Epithelial cell of proximal tubule (primary cell): ENCODE measurements around the gene THRB. TPM values are rescaled to one million over a fixed set of nuclear protein-coding genes. Genes with fewer than 3 reads are reported as not detected.
A peak's percentile ranks its signal among the peaks of the same experiment; 100 is the strongest.

Experiments
- DNase-seq: peaks from one replicate; pipeline ENCODE4 v3.0.0-alpha.2; 2011; ENCODE audit warnings: low read depth
- H3K4me3 ChIP-seq: 2 replicates; pipeline ENCODE4 v1.5.1; 2011; ENCODE audit warnings: low read depth, mild to moderate bottlenecking, low read length
- total RNA-seq: library from RNA; depleted of rRNA; stranded (reverse); fragments of >200 nt; gene quantifications from 2 replicates; pipeline ENCODE4 v1.2.3, GENCODE V29; 2015
- TF ChIP-seq, protein P1 (sequence below): conservative IDR thresholded peaks from 2 replicates; pipeline ENCODE4 v1.5.1; 2012; ENCODE audit warnings: low read depth, mild to moderate bottlenecking, low read length

THRB gene
- total RNA-seq, 1 donor from 2014 or later = 2.1 TPM

DNA sequence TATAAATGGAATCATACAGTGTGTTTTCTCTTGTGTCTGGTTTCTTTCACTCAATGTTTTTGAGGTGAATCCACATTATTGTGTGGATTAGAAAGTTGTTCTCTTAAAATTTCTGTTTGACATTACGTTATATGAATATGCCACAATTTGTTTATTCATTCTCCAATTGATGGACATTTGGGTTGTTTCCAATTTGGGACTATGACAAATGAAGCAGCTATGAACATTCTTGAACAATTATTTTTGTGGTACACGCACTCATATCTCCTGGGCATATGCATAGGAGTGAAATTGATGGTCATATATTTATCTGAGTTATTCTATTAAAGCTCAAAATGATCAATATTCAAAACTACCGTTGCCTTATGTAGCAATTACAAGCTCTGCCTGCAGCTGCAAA is 5.3 kb upstream of the THRB start:
- H3K4me3 ChIP-seq = no peak overlapping the region
- no peak for DNase-seq
- TF ChIP-seq, protein P1, sequence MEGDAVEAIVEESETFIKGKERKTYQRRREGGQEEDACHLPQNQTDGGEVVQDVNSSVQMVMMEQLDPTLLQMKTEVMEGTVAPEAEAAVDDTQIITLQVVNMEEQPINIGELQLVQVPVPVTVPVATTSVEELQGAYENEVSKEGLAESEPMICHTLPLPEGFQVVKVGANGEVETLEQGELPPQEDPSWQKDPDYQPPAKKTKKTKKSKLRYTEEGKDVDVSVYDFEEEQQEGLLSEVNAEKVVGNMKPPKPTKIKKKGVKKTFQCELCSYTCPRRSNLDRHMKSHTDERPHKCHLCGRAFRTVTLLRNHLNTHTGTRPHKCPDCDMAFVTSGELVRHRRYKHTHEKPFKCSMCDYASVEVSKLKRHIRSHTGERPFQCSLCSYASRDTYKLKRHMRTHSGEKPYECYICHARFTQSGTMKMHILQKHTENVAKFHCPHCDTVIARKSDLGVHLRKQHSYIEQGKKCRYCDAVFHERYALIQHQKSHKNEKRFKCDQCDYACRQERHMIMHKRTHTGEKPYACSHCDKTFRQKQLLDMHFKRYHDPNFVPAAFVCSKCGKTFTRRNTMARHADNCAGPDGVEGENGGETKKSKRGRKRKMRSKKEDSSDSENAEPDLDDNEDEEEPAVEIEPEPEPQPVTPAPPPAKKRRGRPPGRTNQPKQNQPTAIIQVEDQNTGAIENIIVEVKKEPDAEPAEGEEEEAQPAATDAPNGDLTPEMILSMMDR = no peak

- H3K4me3 ChIP-seq = no peak overlapping the region
- TF ChIP-seq, protein P1 = no peak
- no peak for DNase-seq
Measured at GRCh38 chr3:24498796-24499195, 4.1 kb upstream of the THRB start.

DNA sequence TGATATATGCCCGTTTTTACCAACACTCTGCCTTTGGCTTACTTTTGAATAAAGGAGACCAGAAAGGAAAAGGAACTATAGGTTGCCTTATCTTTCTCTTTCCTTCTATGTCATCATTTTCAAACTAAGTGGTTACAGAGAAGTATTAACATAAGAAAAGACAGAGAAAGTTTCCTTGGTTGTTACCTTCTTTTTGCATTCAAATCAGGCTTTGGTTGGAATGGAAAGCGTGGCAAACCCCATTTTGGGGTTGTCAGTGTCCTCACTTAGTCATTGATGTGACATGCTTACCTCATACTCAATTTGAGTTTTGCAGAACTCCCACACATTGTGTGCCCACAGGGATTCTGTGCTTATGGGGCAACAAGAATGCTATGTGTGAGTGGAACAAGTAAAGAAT is 3.7 kb upstream of the THRB start:
- TF ChIP-seq, protein P1 = no peak
- no peak overlapping the region for H3K4me3 ChIP-seq
- DNase-seq = no peak

GRCh38 chr3:24497942-24498341 is 3.3 kb upstream of the THRB start:
- no peak for DNase-seq
- TF ChIP-seq, protein P1 = no peak
- H3K4me3 ChIP-seq = no peak overlapping the region

DNA sequence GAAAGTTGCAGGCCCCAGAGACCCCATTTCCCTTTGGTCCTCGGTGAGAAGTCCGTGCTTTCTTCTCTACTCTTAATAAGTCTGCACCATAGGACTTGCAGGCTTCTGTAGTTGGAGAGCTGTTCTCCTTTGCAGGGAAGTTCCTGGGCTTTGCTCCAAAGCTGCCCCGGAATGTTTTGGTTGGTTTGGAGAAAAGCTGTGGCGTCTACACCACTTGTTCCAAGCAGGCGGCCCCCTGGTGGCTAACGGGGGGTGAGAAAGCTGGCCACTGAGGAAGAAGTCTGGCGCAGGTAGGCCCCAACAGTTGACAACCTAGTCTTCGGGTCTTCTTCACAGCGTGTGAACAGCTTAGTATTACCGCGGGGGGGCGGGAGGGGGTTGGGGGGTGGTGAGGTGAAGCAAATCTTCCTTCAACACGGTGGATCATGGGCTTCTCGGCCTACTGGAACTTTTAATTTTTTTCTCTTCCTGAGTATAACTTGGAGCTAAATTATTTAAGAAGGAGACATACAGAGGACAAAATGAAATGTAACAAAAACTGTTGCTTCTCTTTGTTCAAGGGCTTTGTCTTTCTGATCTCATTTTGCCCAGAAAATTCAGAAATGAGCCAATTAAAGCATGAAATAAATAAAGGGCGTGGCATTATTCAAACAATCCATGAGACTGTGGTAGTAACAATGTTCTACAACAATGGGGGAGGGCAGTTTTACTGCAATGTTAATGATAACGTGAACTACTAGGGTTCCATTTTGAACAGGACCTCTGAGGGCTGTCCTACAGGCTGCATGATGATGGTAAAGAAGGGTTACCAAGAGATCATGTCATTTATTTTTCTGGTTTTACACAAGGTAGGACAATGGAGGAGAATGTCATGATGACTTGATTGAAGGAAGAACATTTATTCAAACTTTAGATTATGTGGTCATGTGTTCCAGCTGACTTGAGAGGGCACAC is 2.2 kb upstream of the THRB start:
- H3K4me3 ChIP-seq = no peak overlapping the region
- TF ChIP-seq, protein P1 = peak; percentile 79
- peak; percentile 76 for DNase-seq

DNA sequence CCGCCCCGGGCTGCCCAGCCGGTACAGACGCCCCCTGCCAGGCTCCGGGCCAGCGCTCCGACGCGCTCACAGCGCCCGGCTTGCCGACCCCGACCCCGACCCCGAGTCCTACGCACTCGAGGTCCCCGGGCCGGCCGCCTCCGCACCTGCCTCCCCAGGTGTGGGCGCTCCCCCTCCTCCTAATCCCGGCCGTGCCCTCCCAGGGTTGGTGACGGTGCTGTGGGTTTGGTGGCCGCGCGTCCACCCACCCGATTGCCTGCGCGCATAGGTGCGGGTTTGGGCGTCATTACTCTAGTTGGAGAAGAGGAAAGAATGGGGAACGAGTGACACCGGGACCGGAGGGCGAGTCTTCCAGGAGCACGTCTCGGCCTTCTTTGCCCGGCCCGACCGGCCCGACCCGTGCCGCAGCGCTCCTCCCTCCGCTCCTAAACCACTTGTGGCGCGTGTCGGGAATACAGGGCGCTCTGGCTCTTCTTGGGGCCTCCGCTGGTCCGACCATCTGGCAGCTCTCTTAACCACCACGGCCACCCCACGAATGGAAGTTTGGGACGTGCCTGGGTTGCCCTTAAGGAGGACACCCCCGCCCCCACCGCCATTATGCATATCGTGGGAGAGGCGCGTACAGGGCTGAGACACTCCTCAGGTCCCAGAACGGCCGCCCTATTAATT is 810 bp upstream of the THRB start:
- TF ChIP-seq, protein P1 = peak; percentile 4
- no peak for DNase-seq
- peak overlapping the region; percentile 86 for H3K4me3 ChIP-seq
